D721Med (cell line): ENCODE data around the gene SHFL.

Experiments
- DNase-seq: peaks from one replicate; pipeline ENCODE4 v3.0.0; 2011; ENCODE audit warnings: low spot score; ENCODE audit not compliant: insufficient read length
- FAIRE-seq: peaks from 2 replicates; lab custom pipeline; 2011; peaks lifted over from hg19 to GRCh38; lab: Jason Lieb, UNC
- TF ChIP-seq, protein P1 (sequence below): IDR thresholded peaks from 2 replicates; pipeline ENCODE4 v1.5.1; 2012; ENCODE audit warnings: mild to moderate bottlenecking, control low read depth; ENCODE audit not compliant: insufficient read depth; ENCODE audit errors: missing control alignments

The SHFL gene

DNA sequence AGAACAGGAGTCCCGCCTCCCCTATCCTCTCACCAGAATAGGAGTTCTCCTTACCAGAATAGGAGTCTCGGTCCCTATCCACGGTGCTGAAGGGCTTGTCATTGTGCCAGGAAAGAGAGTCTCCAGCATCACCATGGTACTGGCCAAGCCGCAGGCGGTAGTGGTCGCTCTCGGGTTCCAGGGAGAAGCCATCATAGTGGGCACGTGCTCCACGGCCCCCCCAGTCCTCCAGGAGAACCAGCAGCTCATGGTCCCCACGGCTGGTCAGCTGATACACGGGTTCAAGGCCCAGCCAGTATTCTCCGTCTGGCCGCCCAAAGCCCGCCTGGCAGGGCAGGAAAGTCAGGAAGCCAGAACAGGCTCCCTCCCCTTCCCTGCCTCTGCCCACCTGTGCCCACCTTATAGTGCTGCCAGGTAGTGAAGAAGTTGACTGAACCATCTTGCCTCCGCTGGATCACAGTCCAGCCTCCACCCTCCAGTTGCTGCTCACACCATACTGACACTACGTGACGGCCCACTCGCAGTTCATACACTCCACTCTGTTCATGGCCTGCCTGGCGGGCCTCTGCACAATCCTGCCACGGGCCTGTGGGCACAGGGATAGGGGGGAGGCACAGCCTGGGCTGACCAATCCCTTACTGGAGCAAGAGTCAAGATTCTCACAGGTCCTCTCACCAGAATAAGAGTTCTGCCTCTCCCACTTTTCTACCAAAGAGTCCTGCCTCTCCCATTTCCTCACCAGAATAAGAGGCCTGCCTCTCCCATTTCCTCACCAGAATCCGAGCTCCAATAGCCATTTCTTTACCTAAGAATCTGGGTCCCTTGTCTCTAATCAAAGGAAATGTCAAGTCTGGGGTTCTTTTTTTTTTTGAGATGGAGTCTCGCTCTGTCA is 7.4 kb downstream of the SHFL start:
- peak; percentile 8 for DNase-seq
- TF ChIP-seq, protein P1, sequence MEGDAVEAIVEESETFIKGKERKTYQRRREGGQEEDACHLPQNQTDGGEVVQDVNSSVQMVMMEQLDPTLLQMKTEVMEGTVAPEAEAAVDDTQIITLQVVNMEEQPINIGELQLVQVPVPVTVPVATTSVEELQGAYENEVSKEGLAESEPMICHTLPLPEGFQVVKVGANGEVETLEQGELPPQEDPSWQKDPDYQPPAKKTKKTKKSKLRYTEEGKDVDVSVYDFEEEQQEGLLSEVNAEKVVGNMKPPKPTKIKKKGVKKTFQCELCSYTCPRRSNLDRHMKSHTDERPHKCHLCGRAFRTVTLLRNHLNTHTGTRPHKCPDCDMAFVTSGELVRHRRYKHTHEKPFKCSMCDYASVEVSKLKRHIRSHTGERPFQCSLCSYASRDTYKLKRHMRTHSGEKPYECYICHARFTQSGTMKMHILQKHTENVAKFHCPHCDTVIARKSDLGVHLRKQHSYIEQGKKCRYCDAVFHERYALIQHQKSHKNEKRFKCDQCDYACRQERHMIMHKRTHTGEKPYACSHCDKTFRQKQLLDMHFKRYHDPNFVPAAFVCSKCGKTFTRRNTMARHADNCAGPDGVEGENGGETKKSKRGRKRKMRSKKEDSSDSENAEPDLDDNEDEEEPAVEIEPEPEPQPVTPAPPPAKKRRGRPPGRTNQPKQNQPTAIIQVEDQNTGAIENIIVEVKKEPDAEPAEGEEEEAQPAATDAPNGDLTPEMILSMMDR = no peak
- no peak for FAIRE-seq

DNA sequence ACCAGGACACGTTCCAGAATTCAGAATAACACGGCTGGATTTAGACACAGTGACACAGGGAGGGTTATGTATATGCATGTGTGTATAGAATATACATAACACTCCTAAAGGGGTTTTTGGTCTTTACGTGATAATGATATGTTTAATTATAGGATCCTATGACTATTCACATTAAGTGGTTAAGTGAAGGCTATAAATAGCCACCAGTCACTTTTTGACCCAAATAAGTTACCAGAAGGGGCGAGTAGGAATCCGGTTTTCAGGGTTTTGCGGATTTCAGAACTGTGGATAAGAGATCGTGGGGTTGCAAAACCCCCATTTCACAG is 9.5 kb downstream of the SHFL start:
- TF ChIP-seq, protein P1 = no peak
- FAIRE-seq = no peak
- no peak for DNase-seq

DNA sequence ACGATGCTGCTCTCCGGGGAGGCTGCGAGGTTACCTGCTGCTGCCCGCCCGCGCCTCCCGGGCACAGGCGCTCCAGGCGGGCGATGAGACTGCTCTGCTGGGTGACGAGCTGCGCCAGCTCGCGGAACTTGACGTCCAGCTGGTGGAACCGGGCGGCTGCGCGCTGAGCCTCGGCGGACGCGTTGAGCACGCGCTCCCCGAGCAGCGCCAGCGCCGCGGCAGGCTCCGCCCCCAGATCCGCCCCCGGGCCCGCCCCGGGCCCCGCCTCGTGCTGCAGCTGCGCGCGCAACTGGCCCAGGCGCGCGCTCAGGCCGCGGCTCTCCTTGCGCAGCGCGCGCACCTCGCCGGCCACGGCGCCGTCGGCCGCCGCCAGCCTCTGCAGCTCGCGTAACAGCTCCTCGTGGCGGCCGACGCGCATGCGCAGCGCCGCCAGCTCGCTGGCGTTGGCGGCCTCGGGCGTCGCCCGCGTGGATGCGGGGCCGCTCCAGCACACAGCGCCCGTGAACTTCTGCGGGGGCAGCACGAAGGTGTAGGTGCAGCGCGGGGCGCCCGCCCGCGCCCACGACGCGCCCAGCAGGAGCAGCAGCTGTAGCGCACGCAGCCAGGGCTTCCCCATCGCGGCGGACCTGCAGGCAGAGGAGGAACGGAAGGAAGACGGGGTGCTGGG is 10.0 kb downstream of the SHFL start:
- FAIRE-seq (no peak), DNase-seq (peak; percentile 94)
- TF ChIP-seq, protein P1 = no peak

DNA sequence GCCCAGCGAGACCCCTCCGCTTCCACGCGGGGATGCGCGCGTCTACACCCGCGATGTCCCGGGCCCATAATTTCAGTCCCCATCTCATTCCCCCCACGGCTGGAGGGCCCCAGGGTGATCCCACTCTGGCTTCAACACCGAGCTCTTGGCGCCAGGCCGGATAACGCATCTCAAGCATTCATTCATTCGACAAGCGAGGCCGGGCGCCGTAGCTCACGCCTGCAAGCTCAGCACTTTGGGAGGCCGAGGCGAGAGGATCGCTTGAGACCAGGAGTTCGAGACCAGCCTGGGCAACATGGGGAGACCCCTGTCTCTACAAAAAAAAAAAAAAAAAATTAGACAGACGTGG is 10.5 kb downstream of the SHFL start:
- DNase-seq = no peak
- TF ChIP-seq, protein P1 = no peak
- no peak for FAIRE-seq

DNA sequence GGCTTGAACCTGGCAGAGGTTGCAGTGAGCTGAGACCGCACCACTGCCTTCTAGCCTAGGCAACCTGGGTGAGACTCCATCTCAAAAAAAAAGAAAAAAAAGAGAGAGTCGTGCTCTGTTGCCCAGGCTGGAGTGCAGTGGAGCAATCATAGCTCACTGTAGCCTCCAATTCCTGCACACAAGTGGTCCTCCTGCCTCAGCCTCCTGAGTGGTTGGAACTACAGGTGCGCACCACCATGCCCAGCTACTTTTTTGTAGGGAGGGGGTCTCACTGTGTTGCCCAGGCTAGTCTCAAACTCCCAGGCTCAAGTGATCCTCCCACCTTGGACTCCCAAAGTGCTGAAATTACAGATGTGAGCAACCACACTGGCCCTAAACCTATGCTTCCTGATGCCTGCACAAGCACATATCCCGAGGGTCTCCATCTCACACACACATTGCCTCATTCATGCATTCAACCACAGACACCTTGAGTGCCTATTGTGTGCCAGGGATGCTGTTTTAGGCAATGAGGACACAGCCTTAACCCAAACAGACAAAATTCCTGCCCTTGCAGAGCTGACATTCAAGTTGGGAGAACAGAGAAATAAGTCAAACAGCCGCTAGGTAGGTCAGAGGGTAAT is 14.2 kb downstream of the SHFL start:
- FAIRE-seq = no peak
- no peak for DNase-seq
- TF ChIP-seq, protein P1 = no peak

DNA sequence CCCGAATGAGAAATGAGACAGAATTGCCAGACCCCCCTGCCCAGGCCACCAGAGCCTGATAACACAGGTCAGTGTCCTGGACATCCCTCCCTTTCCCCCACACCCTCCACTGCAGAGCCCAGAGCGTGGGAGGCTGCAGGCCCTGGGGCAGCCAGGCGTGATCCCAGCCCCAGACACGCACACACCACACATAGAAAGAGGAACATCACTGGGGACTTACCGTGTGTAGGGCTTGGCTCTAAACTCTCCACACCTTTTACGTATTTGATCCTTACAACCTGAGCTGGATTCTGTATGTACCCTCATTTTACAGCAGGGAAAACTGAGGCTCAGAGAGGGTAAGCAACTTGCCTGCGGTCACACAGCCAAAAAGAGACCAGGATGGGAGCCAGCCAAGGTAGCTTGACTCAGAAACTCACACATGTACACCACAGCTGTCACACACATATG is 16.7 kb downstream of the SHFL start:
- TF ChIP-seq, protein P1 = no peak
- DNase-seq (peak; percentile 4), FAIRE-seq (no peak)
